ENCODE data around the gene FAM193A. TPM values are rescaled to one million over a fixed set of nuclear protein-coding genes. Genes with fewer than 3 reads are reported as not detected.
"Not testable (repeated sequence)": the region's sequence is repeated elsewhere in the genome, so short reads cannot be mapped to it uniquely, and the experiment has no call there.

The FAM193A gene
- total RNA-seq, 1 donor from 2014 or later = 28.8 TPM

DNA sequence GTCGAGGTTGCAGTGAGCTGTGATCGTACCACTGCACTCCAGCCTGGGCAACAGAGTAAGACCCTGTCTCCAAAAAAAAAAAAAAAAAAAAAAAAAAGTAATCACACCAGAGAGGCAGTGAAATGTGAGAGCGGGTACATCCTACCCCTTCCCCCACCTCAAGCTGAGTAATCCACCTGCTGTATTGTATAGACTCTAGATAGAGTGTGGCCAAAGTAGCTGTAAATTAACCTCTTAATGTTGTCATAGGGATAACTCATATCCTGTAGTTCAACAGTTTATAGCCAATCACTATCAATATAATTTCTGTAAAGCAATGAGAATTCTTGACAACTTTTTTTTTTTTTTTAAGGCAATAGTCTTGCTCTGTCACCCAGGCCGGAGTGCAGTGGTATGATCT, 188.9 kb downstream of the FAM193A start:
- no peaks in the 10 kb centered on the region for H3K9me3 Mint-ChIP-seq (ENCODE audit: unreplicated experiment)
- Histone ChIP-seq H3K4me1 (ENCODE audit: insufficient read depth, low read length) (no peaks in the 10 kb centered on the region), H2AFZ (ENCODE audit: low read depth, low read length) (no peak overlapping the region), H3K9me3 (ENCODE audit: insufficient read depth, low read depth, low read length) (no peaks in the 10 kb centered on the region), H3K9ac (ENCODE audit: low read length) (no peak overlapping the region), H3K4me3 (ENCODE audit: insufficient read depth, low read depth, low read length) (no peak overlapping the region), H3K27me3 (ENCODE audit: insufficient read depth, low read length) (no peaks in the 10 kb centered on the region), H3K27ac (ENCODE audit: low read depth, low read length) (no peak overlapping the region), H3K79me2 (ENCODE audit: insufficient read depth, low read length) (no peaks in the 10 kb centered on the region), H3K4me2 (ENCODE audit: low read length) (no peak overlapping the region), H4K20me1 (ENCODE audit: insufficient read depth, low read length) (no peaks in the 10 kb centered on the region), H3K36me3 (ENCODE audit: insufficient read depth, low read length) (peaks cover 9% of the 10 kb centered on the region)
- H3K4me3 Mint-ChIP-seq (ENCODE audit: unreplicated experiment) = no peak overlapping the region
- no peak overlapping the region for H3K27ac Mint-ChIP-seq (ENCODE audit: unreplicated experiment)
- TF ChIP-seq CTCF (IDR thresholded peaks at IDR 0.05; ENCODE audit: insufficient read depth, low read depth, low read length) (no peak), EZH2 (IDR thresholded peaks at IDR 0.05; ENCODE audit: insufficient read depth, low read length) (no peak)
- FAIRE-seq = no peak
- H3K27me3 Mint-ChIP-seq (ENCODE audit: low read depth, unreplicated experiment) = no peaks in the 10 kb centered on the region
- no peaks in the 10 kb centered on the region for H3K4me1 Mint-ChIP-seq (ENCODE audit: low read depth, unreplicated experiment)
- H3K36me3 Mint-ChIP-seq (ENCODE audit: low read depth, unreplicated experiment) = peaks cover 15% of the 10 kb centered on the region
- no peak for DNase-seq (ENCODE audit: low read depth)

DNA sequence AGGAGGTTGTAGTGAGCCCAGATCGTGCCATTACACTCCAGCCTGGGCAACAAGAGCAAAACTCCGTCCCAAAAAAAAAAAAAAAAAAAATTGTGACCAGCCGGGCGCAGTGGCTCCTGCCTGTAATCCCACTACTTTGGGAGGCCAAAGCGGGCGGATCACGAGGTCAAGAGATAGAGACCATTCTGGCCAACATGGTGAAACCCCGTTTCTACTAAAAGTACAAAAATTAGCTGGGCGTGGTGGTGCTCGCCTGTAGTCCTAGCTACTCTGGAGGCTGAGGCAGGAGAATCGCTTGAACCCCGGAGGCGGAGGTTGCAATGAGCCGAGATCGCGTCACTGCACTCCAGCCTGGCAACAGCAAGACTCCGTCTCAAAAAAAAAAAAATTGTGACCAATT, 190.4 kb downstream of the FAM193A start:
- not testable (repeated sequence) for H3K36me3 ChIP-seq (ENCODE audit: insufficient read depth, low read length); H3K4me3 ChIP-seq (ENCODE audit: insufficient read depth, low read depth, low read length); H3K79me2 ChIP-seq (ENCODE audit: insufficient read depth, low read length); H3K4me1 Mint-ChIP-seq (ENCODE audit: low read depth, unreplicated experiment); H3K27ac ChIP-seq (ENCODE audit: low read depth, low read length); FAIRE-seq; H3K9me3 ChIP-seq (ENCODE audit: insufficient read depth, low read depth, low read length); H4K20me1 ChIP-seq (ENCODE audit: insufficient read depth, low read length); H3K9me3 Mint-ChIP-seq (ENCODE audit: unreplicated experiment); H3K4me2 ChIP-seq (ENCODE audit: low read length); H3K27me3 ChIP-seq (ENCODE audit: insufficient read depth, low read length); DNase-seq (ENCODE audit: low read depth); H3K4me3 Mint-ChIP-seq (ENCODE audit: unreplicated experiment); H3K4me1 ChIP-seq (ENCODE audit: insufficient read depth, low read length); H3K27ac Mint-ChIP-seq (ENCODE audit: unreplicated experiment); H2AFZ ChIP-seq (ENCODE audit: low read depth, low read length); H3K9ac ChIP-seq (ENCODE audit: low read length); H3K27me3 Mint-ChIP-seq (ENCODE audit: low read depth, unreplicated experiment)
- peaks cover 17% of the 10 kb centered on the region for H3K36me3 Mint-ChIP-seq (ENCODE audit: low read depth, unreplicated experiment)

- Histone ChIP-seq H3K79me2 (ENCODE audit: insufficient read depth, low read length) (no peaks in the 10 kb centered on the region), H3K36me3 (ENCODE audit: insufficient read depth, low read length) (peaks cover 7% of the 10 kb centered on the region), H2AFZ (ENCODE audit: low read depth, low read length) (no peak overlapping the region), H3K9ac (ENCODE audit: low read length) (no peak overlapping the region), H3K27me3 (ENCODE audit: insufficient read depth, low read length) (no peaks in the 10 kb centered on the region), H4K20me1 (ENCODE audit: insufficient read depth, low read length) (no peaks in the 10 kb centered on the region), H3K9me3 (ENCODE audit: insufficient read depth, low read depth, low read length) (no peaks in the 10 kb centered on the region), H3K4me2 (ENCODE audit: low read length) (no peak overlapping the region), H3K4me1 (ENCODE audit: insufficient read depth, low read length) (no peaks in the 10 kb centered on the region), H3K27ac (ENCODE audit: low read depth, low read length) (no peak overlapping the region), H3K4me3 (ENCODE audit: insufficient read depth, low read depth, low read length) (no peak overlapping the region)
- Mint-ChIP-seq H3K27ac (ENCODE audit: unreplicated experiment) (no peak overlapping the region), H3K9me3 (ENCODE audit: unreplicated experiment) (no peaks in the 10 kb centered on the region), H3K36me3 (ENCODE audit: low read depth, unreplicated experiment) (peaks cover 21% of the 10 kb centered on the region), H3K4me1 (ENCODE audit: low read depth, unreplicated experiment) (no peaks in the 10 kb centered on the region), H3K27me3 (ENCODE audit: low read depth, unreplicated experiment) (no peaks in the 10 kb centered on the region), H3K4me3 (ENCODE audit: unreplicated experiment) (no peak overlapping the region)
- no peak for FAIRE-seq
- TF ChIP-seq CTCF (IDR thresholded peaks at IDR 0.05; ENCODE audit: insufficient read depth, low read depth, low read length) = no peak
- no peak for TF ChIP-seq EZH2 (IDR thresholded peaks at IDR 0.05; ENCODE audit: insufficient read depth, low read length)
- no peak for DNase-seq (ENCODE audit: low read depth)
Observed at GRCh38 chr4:2728221-2728620, 191.8 kb downstream of the FAM193A start.
